Mucosa of descending colon (tissue), 3 donors: Measurements from ENCODE around the gene EIF2D. TPM values are rescaled to one million over a fixed set of nuclear protein-coding genes. Genes with fewer than 3 reads are reported as not detected.
"Not testable (repeated sequence)": the region's sequence is repeated elsewhere in the genome, so short reads cannot be mapped to it uniquely, and the experiment has no call there.

ENCODE experiments used
- ATAC-seq: fragments of 200-7000 bp; cut with Tn5 transposase; one replicate; pipeline ENCODE4 v1.9.1; 2020; ENCODE audit warnings: mild to moderate bottlenecking, moderate library complexity
- DNase-seq, 3 donors: peaks; one replicate each; pipeline ENCODE4 v3.0.0-alpha.2; 2020
- H3K36me3 ChIP-seq: fragments of 200-600 bp; one replicate; pipeline ENCODE4 v1.8.0; 2021; ENCODE audit warnings: low read depth, mild to moderate bottlenecking
- H3K4me1 ChIP-seq: fragments of 200-600 bp; one replicate; pipeline ENCODE4 v1.8.0; 2021; ENCODE audit warnings: low read depth, mild to moderate bottlenecking
- H3K4me3 ChIP-seq: fragments of 200-600 bp; one replicate; pipeline ENCODE4 v1.8.0; 2021; ENCODE audit warnings: mild to moderate bottlenecking
- H3K9me3 ChIP-seq: fragments of 200-600 bp; one replicate; pipeline ENCODE4 v1.8.0; 2021; ENCODE audit warnings: mild to moderate bottlenecking
- CTCF ChIP-seq: fragments of 200-600 bp; IDR thresholded peaks from one replicate; pipeline ENCODE4 v1.8.0; 2022; ENCODE audit warnings: antibody characterized with exemption, mild to moderate bottlenecking
- intact Hi-C, 2 donors: fragments of 100-400 bp; cut with DNase I in 1 of 2; cut with micrococcal nuclease in 1 of 2; formaldehyde crosslinking; loops; one replicate each; pipeline versions ENCODE4 v1.11.0 to v1.11.1; 2022; cut with DNase I, micrococcal nuclease
- total RNA-seq, 3 donors: library from RNA; stranded (reverse); fragmentation: NEBNext Ultra II Directional in 2 of 3; extraction: Animal tissue kit (Norgen Biotek cat#: 25700) in 2 of 3; gene quantifications; one replicate each; pipeline versions ENCODE4 v1.2.1 to v1.2.4, GENCODE V29; 2021 to 2023
- donor health status: DM: no; HTN: no; CAD: no; lungs with moderate emphysema.
- donor health status: DM: no; HTN: no; CAD: no.
- donor health status: DM: no; HTN: yes; CAD: no.

The EIF2D gene
- total RNA-seq, 3 donors from 2014 or later: 36.8 to 47.8 (median 43.9) TPM

GRCh38 chr1:206583707-206584648 lies 28.3 kb downstream of the EIF2D start:
- Histone ChIP-seq H3K36me3 (peaks cover 7% of the 10 kb centered on the region), H3K9me3 (no peaks in the 10 kb centered on the region), H3K4me1 (peaks cover 2% of the 10 kb centered on the region), H3K4me3 (no peak overlapping the region)
- TF ChIP-seq CTCF: peak; percentile 79
- intact Hi-C loops: loop anchor here in 1 of 2 donors (5.0 kb wide), 2 partner anchors 42 to 92 kb away; no protein-coding TSS in a partner anchor
- ATAC-seq: peak; percentile 69
- peak in 2 of 3 donors; percentile 81 to 93 for DNase-seq

- DNase-seq: no peak
- peaks cover 7% of the 10 kb centered on the region for H3K36me3 ChIP-seq
- ATAC-seq: no peak
- no peak overlapping the region for H3K4me3 ChIP-seq
- intact Hi-C loops: loop anchor here in 1 of 2 donors (5.0 kb wide), 2 partner anchors 41 to 91 kb away; no protein-coding TSS in a partner anchor
- peaks cover 2% of the 10 kb centered on the region for H3K4me1 ChIP-seq
- no peak for TF ChIP-seq CTCF
- H3K9me3 ChIP-seq: no peaks in the 10 kb centered on the region
These were observed 29.1 kb downstream of the EIF2D start for GRCh38 chr1:206582971-206583706.

- Histone ChIP-seq H3K4me3 (no peak overlapping the region), H3K9me3 (no peaks in the 10 kb centered on the region), H3K36me3 (peaks cover under 1% of the 10 kb centered on the region), H3K4me1 (peaks cover 2% of the 10 kb centered on the region)
- no peak for TF ChIP-seq CTCF
- ATAC-seq (no peak), DNase-seq (no peak)
- intact Hi-C loops: loop anchor here in 1 of 2 donors (5.0 kb wide), 2 partner anchors 40 to 90 kb away; no protein-coding TSS in a partner anchor
These were observed 29.7 kb downstream of the EIF2D start for GRCh38 chr1:206582537-206582936.

GRCh38 chr1:206581571-206581981 lies 30.7 kb downstream of the EIF2D start:
- DNase-seq (peak in 2 of 3 donors; percentile 34 to 76), ATAC-seq (peak; percentile 35)
- no peak overlapping the region for H3K4me3 ChIP-seq
- intact Hi-C loops: loop anchor here in 1 of 2 donors (5.0 kb wide), 2 partner anchors 39 to 89 kb away; no protein-coding TSS in a partner anchor
- H3K36me3 ChIP-seq: no peaks in the 10 kb centered on the region
- H3K9me3 ChIP-seq: no peaks in the 10 kb centered on the region
- H3K4me1 ChIP-seq: peaks cover 2% of the 10 kb centered on the region
- no peak for TF ChIP-seq CTCF

- not testable (repeated sequence) for DNase-seq, H3K4me1 ChIP-seq, H3K36me3 ChIP-seq, H3K9me3 ChIP-seq, ATAC-seq, H3K4me3 ChIP-seq
- intact Hi-C loops: loop anchor here in 1 of 2 donors (5.0 kb wide), 2 partner anchors 39 to 89 kb away; no protein-coding TSS in a partner anchor
These were observed 31.2 kb downstream of the EIF2D start for GRCh38 chr1:206581114-206581497.
